HCT116 (cell line): ENCODE data around the gene GJD2. TPM values are rescaled to one million over a fixed set of nuclear protein-coding genes. Genes with fewer than 3 reads are reported as not detected.

Experiments
- ATAC-seq: fragments of 200-7000 bp; cut with Tn5 transposase; 2 replicates; pipeline ENCODE4 v1.9.1; 2020; ENCODE audit warnings: mild to moderate bottlenecking, moderate library complexity
- BruUV-seq: library from RNA; stranded (reverse); fragments of 400-500 nt; replicated peaks from 2 replicates; lab custom pipeline; 2021; lab: Mats Ljungman, UMichigan
- CTCF ChIA-PET: fragments of 300-600 bp; sonication (Branson Sonifier 250); formaldehyde crosslinking; loops from one replicate; lab custom pipeline; 2021; ENCODE audit warnings: antibody characterized with exemption; lab: Charles Lee
- POLR2A ChIA-PET: fragments of 300-600, 350-600 bp; sonication (Branson Sonifier 250); formaldehyde crosslinking; loops from one replicate; lab custom pipeline; 2021; ENCODE audit warnings: antibody characterized with exemption; lab: Charles Lee
- RAD21 ChIA-PET, 2 experiments: fragments of 300-600 bp; sonication (Branson Sonifier 250); formaldehyde crosslinking; loops; one replicate each; lab custom pipeline; 2023; ENCODE audit warnings: low total read pairs in 2 of 2; ENCODE audit not compliant: uncharacterized antibody in 2 of 2, unreplicated experiment in 2 of 2, low non-redundant PET in 1 of 2; lab: Charles Lee
- DNase-seq: peaks from one replicate; pipeline ENCODE4 v3.0.0-alpha.2; 2010; ENCODE audit warnings: low read depth, low spot score
- H2AFZ ChIP-seq: fragments of 200-600 bp; shearing (Covaris generic), sonication (generic); 2 replicates; pipeline ENCODE4 v1.6.1; 2017; ENCODE audit warnings: low read depth, mixed run types, mixed read lengths, antibody characterized with exemption, low read length; ENCODE audit not compliant: poor library complexity, severe bottlenecking
- H3K27ac ChIP-seq: 2 replicates; pipeline ENCODE4 v1.5.1; 2012; ENCODE audit warnings: low read depth, low read length
- H3K27me3 ChIP-seq: fragments of 200-600 bp; sonication (generic); 2 replicates; pipeline ENCODE4 v1.6.1; 2016; ENCODE audit warnings: mixed run types, low read length, mixed read lengths; ENCODE audit not compliant: insufficient read depth
- H3K36me3 ChIP-seq, 2 experiments: fragments of 200-500 bp in 1 of 2; fragments of 200-600 bp in 1 of 2; sonication (Bioruptor generic) in 1 of 2; sonication (generic) in 1 of 2; 2 replicates each; pipeline versions ENCODE4 v1.5.1 to v1.6.1; 2014 to 2016; ENCODE audit warnings: low read length in 2 of 2, inconsistent platforms in 1 of 2, mixed read lengths in 1 of 2, mixed run types in 1 of 2; ENCODE audit not compliant: insufficient read depth in 2 of 2, control insufficient read depth in 1 of 2
- H3K4me1 ChIP-seq, 2 experiments: fragments of 200-600 bp in 1 of 2; sonication (generic) in 1 of 2; 2 replicates each; pipeline versions ENCODE4 v1.5.1 to v1.6.1; 2012 to 2017; ENCODE audit warnings: low read length in 2 of 2, inconsistent platforms in 1 of 2, mild to moderate bottlenecking in 1 of 2, mixed read lengths in 1 of 2, mixed run types in 1 of 2, moderate library complexity in 1 of 2; ENCODE audit not compliant: insufficient read depth in 2 of 2, control insufficient read depth in 1 of 2
- H3K4me2 ChIP-seq: fragments of 200-600 bp; sonication (generic); 2 replicates; pipeline ENCODE4 v1.6.1; 2017; ENCODE audit warnings: mixed run types, low read length, mixed read lengths
- H3K4me3 ChIP-seq, 2 experiments: fragments of 200-600 bp in 1 of 2; sonication (generic) in 1 of 2; replicated peaks in 1 of 2; 2 replicates each; pipeline ENCODE4 v1.5.1; 2011 to 2016; ENCODE audit warnings: low read length in 2 of 2, control low read depth in 1 of 2, low read depth in 1 of 2, mild to moderate bottlenecking in 1 of 2, mixed read lengths in 1 of 2, mixed run types in 1 of 2
- H3K79me2 ChIP-seq: fragments of 200-600 bp; sonication (generic); 2 replicates; pipeline ENCODE4 v1.6.1; 2017; ENCODE audit warnings: mild to moderate bottlenecking, mixed run types, low read length, moderate library complexity, mixed read lengths; ENCODE audit not compliant: insufficient read depth
- H3K9ac ChIP-seq: fragments of 200-600 bp; sonication (generic); 2 replicates; pipeline ENCODE4 v1.6.1; 2016; ENCODE audit warnings: low read length, mixed read lengths
- H3K9me2 ChIP-seq: fragments of 200-600 bp; sonication (generic), shearing (Covaris generic); 2 replicates; pipeline ENCODE4 v1.6.1; 2017; ENCODE audit warnings: mixed run types, mild to moderate bottlenecking, moderate library complexity; ENCODE audit not compliant: insufficient read depth
- H3K9me3 ChIP-seq, 2 experiments: fragments of 200-500 bp in 1 of 2; fragments of 200-600 bp in 1 of 2; sonication (Bioruptor generic) in 1 of 2; sonication (generic) in 1 of 2; 2 replicates each; pipeline ENCODE4 v1.6.1; 2014 to 2017; ENCODE audit warnings: low read length in 2 of 2, mixed read lengths in 2 of 2, inconsistent platforms in 1 of 2, low read depth in 1 of 2, mild to moderate bottlenecking in 1 of 2, mixed run types in 1 of 2, moderate library complexity in 1 of 2; ENCODE audit not compliant: control insufficient read depth in 1 of 2, insufficient read depth in 1 of 2
- H4K20me1 ChIP-seq: fragments of 200-600 bp; sonication (generic), shearing (Covaris generic); 2 replicates; pipeline ENCODE4 v1.6.1; 2017; ENCODE audit warnings: mixed run types, mild to moderate bottlenecking, moderate library complexity; ENCODE audit not compliant: insufficient read depth
- CEBPB ChIP-seq: IDR thresholded peaks from 2 replicates; pipeline ENCODE4 v1.6.1; 2012; ENCODE audit warnings: low read depth
- CTCF ChIP-seq, 3 experiments: fragments of 200-600 bp in 1 of 3; sonication (generic) in 1 of 3; IDR thresholded peaks in 2 of 3; conservative IDR thresholded peaks in 1 of 3; 2 replicates each; pipeline ENCODE4 v1.5.1; 2012 to 2017; ENCODE audit warnings: low read depth in 2 of 3, low read length in 2 of 3, antibody characterized with exemption in 1 of 3, borderline replicate concordance in 1 of 3, control low read depth in 1 of 3, mild to moderate bottlenecking in 1 of 3, mixed read lengths in 1 of 3, mixed run types in 1 of 3, moderate library complexity in 1 of 3; ENCODE audit not compliant: insufficient read depth in 1 of 3
- EGR1 ChIP-seq: IDR thresholded peaks from 2 replicates; pipeline ENCODE4 v1.6.1; 2012; ENCODE audit warnings: low read depth
- ELF1 ChIP-seq: IDR thresholded peaks from 2 replicates; pipeline ENCODE4 v1.6.1; 2012; ENCODE audit warnings: low read depth, borderline replicate concordance
- EZH2 ChIP-seq: fragments of 200-600 bp; sonication (generic); IDR thresholded peaks from 2 replicates; pipeline ENCODE4 v1.6.1; 2017; ENCODE audit warnings: antibody characterized with exemption, mixed run types
- EZH2phosphoT487 ChIP-seq: fragments of 200-600 bp; IDR thresholded peaks from 2 replicates; pipeline ENCODE4 v1.6.1; 2018; ENCODE audit warnings: antibody characterized with exemption, borderline replicate concordance
- FOSL1 ChIP-seq: IDR thresholded peaks from 2 replicates; pipeline ENCODE4 v1.6.1; 2012; ENCODE audit warnings: low read depth
- JUND ChIP-seq: IDR thresholded peaks from 2 replicates; pipeline ENCODE4 v1.6.1; 2012
- POLR2A ChIP-seq: IDR thresholded peaks from 2 replicates; pipeline ENCODE4 v1.7.0; 2011; ENCODE audit warnings: borderline replicate concordance; ENCODE audit not compliant: insufficient read depth, insufficient read length; ENCODE audit errors: extremely low read depth
- RAD21 ChIP-seq: IDR thresholded peaks from 2 replicates; pipeline ENCODE4 v1.6.1; 2012; ENCODE audit warnings: low read depth, mild to moderate bottlenecking
- REST ChIP-seq: IDR thresholded peaks from 2 replicates; pipeline ENCODE4 v1.6.1; 2012; ENCODE audit warnings: low read depth
- SIN3A ChIP-seq: IDR thresholded peaks from 2 replicates; pipeline ENCODE4 v1.6.1; 2012; ENCODE audit warnings: low read depth
- SRF ChIP-seq: IDR thresholded peaks from 2 replicates; pipeline ENCODE4 v1.6.1; 2012; ENCODE audit warnings: low read depth
- ZFX ChIP-seq: fragments of 450-650 bp; IDR thresholded peaks from 2 replicates; pipeline ENCODE4 v1.6.1; 2017
- ZNF274 ChIP-seq: fragments of 200-500 bp; sonication (Bioruptor generic); IDR thresholded peaks from 2 replicates; pipeline ENCODE4 v1.6.1; 2014; ENCODE audit warnings: mild to moderate bottlenecking, low read depth, low read length, inconsistent platforms
- intact Hi-C: fragments of 100-400 bp; cut with micrococcal nuclease; formaldehyde crosslinking; loops from 2 replicates; pipeline ENCODE4 v1.10.0; 2022
- total RNA-seq: library from RNA; stranded (reverse); gene quantifications from one replicate; pipeline ENCODE4 v1.2.1, GENCODE V29; 2021; ENCODE audit not compliant: unreplicated experiment
- TF ChIP-seq, protein P1 (sequence below): IDR thresholded peaks from 2 replicates; pipeline ENCODE4 v1.6.1; 2012

The GJD2 gene
- total RNA-seq, 1 experiment from 2014 or later: not detected

GRCh38 chr15:34783431-34783830 lies 28.6 kb upstream of the GJD2 start (continued):
- TF ChIP-seq POLR2A (no peak), EZH2phosphoT487 (no peak)

GRCh38 chr15:34782901-34783300 lies 28.1 kb upstream of the GJD2 start:
- CTCF ChIA-PET: no interaction called here
- no peak overlapping the region for H3K4me2 ChIP-seq
- no peak for DNase-seq
- H3K9me2 ChIP-seq: no peaks in the 10 kb centered on the region
- no TSS peak for BruUV-seq
- peaks cover 20% of the 10 kb centered on the region; the same call in 1 of the 2 replicates for H3K27me3 ChIP-seq
- H4K20me1 ChIP-seq: no peaks in the 10 kb centered on the region
- H3K79me2 ChIP-seq: no peaks in the 10 kb centered on the region
- H2AFZ ChIP-seq: no peak overlapping the region
- no peak for ATAC-seq
- POLR2A ChIA-PET: no interaction called here
- no peaks in the 10 kb centered on the region for H3K36me3 ChIP-seq
- H3K27ac ChIP-seq: no peak overlapping the region
- intact Hi-C loops: no loop called here
- H3K4me1 ChIP-seq: no peaks in the 10 kb centered on the region
- no peak overlapping the region for H3K9ac ChIP-seq
- RAD21 ChIA-PET: no interaction called here
- no peaks in the 10 kb centered on the region for H3K9me3 ChIP-seq
- TF ChIP-seq EGR1 (no peak), CEBPB (0 out of 2 replicates have a peak, but pooled peaks have one; percentile 17)
- H3K4me3 ChIP-seq: no peak overlapping the region

GRCh38 chr15:34780725-34781124 lies 25.9 kb upstream of the GJD2 start:
- no peak overlapping the region for H3K4me3 ChIP-seq
- H3K9me3 ChIP-seq: no peaks in the 10 kb centered on the region
- no peaks in the 10 kb centered on the region for H3K79me2 ChIP-seq
- ATAC-seq (no peak), DNase-seq (no peak)
- H4K20me1 ChIP-seq: no peaks in the 10 kb centered on the region
- intact Hi-C loops: no loop called here
- BruUV-seq: no TSS peak
- H3K4me2 ChIP-seq: no peak overlapping the region
- H3K27me3 ChIP-seq: peaks cover 17% of the 10 kb centered on the region; the same call in 1 of the 2 replicates
- CTCF ChIA-PET: no interaction called here
- no peak overlapping the region for H3K9ac ChIP-seq
- H3K4me1 ChIP-seq: no peaks in the 10 kb centered on the region
- H3K36me3 ChIP-seq: no peaks in the 10 kb centered on the region
- TF ChIP-seq FOSL1 (no peak), CEBPB (no peak), POLR2A (no peak), SIN3A (no peak), ELF1 (no peak), EZH2 (no peak), JUND (no peak), ZFX (no peak), REST (no peak), RAD21 (no peak), CTCF (IDR thresholded peaks at IDR 0.05 in 2 of 3, conservative IDR thresholded peaks at IDR 0.05 in 1 of 3; ENCODE audit: borderline replicate concordance in 1 of 3, insufficient read depth in 1 of 3, low read depth in 2 of 3, low read length in 2 of 3) (no peak), ZNF274 (no peak), SRF (no peak)
- TF ChIP-seq, protein P1, sequence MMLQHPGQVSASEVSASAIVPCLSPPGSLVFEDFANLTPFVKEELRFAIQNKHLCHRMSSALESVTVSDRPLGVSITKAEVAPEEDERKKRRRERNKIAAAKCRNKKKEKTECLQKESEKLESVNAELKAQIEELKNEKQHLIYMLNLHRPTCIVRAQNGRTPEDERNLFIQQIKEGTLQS: no peak
- POLR2A ChIA-PET: no interaction called here
- RAD21 ChIA-PET: no interaction called here
- no peak overlapping the region for H2AFZ ChIP-seq
- no peak overlapping the region for H3K27ac ChIP-seq
- no peaks in the 10 kb centered on the region for H3K9me2 ChIP-seq
